Psoas muscle (tissue), 8 donors: ENCODE results near the gene AKR1C1. TPM values are rescaled to one million over a fixed set of nuclear protein-coding genes. Genes with fewer than 3 reads are reported as not detected.

Source experiments
- ATAC-seq, 4 donors: fragments of 200-7000 bp; cut with Tn5 transposase; one replicate each; pipeline ENCODE4 v1.9.1; 2020; ENCODE audit warnings: moderate library complexity in 3 of 4, mild to moderate bottlenecking in 2 of 4
- DNase-seq, 2 donors: peaks; one replicate each; pipeline ENCODE4 v3.0.0-alpha.2; 2020
- H3K27ac ChIP-seq: fragments of 200-600 bp; one replicate; pipeline ENCODE4 v1.8.0; 2022
- H3K27me3 ChIP-seq, 3 donors: fragments of 200-600 bp in 1 of 3; one replicate each; pipeline versions ENCODE4 v1.6.1 to v1.8.0; 2013 to 2022; ENCODE audit warnings: low read length in 2 of 3, mild to moderate bottlenecking in 2 of 3, moderate library complexity in 1 of 3; ENCODE audit not compliant: insufficient read depth in 3 of 3
- H3K36me3 ChIP-seq, 2 donors: fragments of 200-600 bp in 1 of 2; one replicate each; pipeline versions ENCODE4 v1.6.1 to v1.8.0; 2013 to 2022; ENCODE audit warnings: low read depth in 1 of 2, mild to moderate bottlenecking in 1 of 2, moderate library complexity in 1 of 2; ENCODE audit not compliant: insufficient read depth in 1 of 2
- H3K4me1 ChIP-seq: fragments of 200-600 bp; one replicate; pipeline ENCODE4 v1.8.0; 2022
- H3K4me3 ChIP-seq: fragments of 200-600 bp; one replicate; pipeline ENCODE4 v1.8.0; 2022; ENCODE audit warnings: mild to moderate bottlenecking
- H3K9me3 ChIP-seq: fragments of 200-600 bp; one replicate; pipeline ENCODE4 v1.8.0; 2022
- CTCF ChIP-seq: fragments of 200-600 bp; IDR thresholded peaks from one replicate; pipeline ENCODE4 v1.8.0; 2022; ENCODE audit warnings: antibody characterized with exemption
- WGBS, 3 donors: extraction: QIAGEN DNeasy Blood & Tissue Kit; methylation state at CpG; one replicate each; pipeline versions ENCODE4 v1.1.6 to v1.1.7; 2013; 5-methylcytosine and 5-hydroxymethylcytosine counted together
- intact Hi-C, 2 donors: fragments of 100-400 bp; cut with DNase I; formaldehyde crosslinking; loops; one replicate each; pipeline versions ENCODE4 v1.11.0 to v1.14.2; 2022
- polyA plus RNA-seq, 3 donors: library from polyadenylated mRNA; stranded (reverse); fragments of 200-250 nt; gene quantifications; one replicate each; pipeline ENCODE4 v1.2.3, GENCODE V29; 2013
- total RNA-seq, 4 donors: library from RNA; stranded (reverse); fragmentation: NEBNext Ultra II Directional in 2 of 4; extraction: Animal tissue kit (Norgen Biotek cat#: 25700) in 2 of 4; gene quantifications; one replicate each; pipeline versions ENCODE4 v1.2.1 to v1.2.4, GENCODE V29; 2021 to 2023
- donor health status: healthy with polysubstance abuse.
- donor health status: DM: no; HTN: no; CAD: no; lungs with moderate emphysema.
- donor health status: Bipolar disorder and iron deficiency.
- donor health status: healthy.
- donor health status: DM: yes; HTN: yes; CAD: no.
- donor health status: DM: no; HTN: no; CAD: no.
- donor health status: DM: no; HTN: no; CAD: no.
- donor health status: DM: yes; HTN: yes; CAD: no.

The AKR1C1 gene
- total and polyA plus RNA-seq, 7 donors: 36.5 to 1,974 (median 212) TPM

GRCh38 chr10:4978870-4979269 lies 15.7 kb downstream of the AKR1C1 start:
- no peaks in the 10 kb centered on the region for H3K9me3 ChIP-seq
- H3K4me1 ChIP-seq: no peaks in the 10 kb centered on the region
- no peak overlapping the region for H3K27ac ChIP-seq
- no peak for DNase-seq
- H3K36me3 ChIP-seq: peaks cover 0 to 49% of the 10 kb centered on the region in 2 donors
- no peaks in the 10 kb centered on the region for H3K27me3 ChIP-seq
- 93 to 97% (median 95%) methylated on average over 4 of the region's 4 CpGs for WGBS, 3 donors
- intact Hi-C loops: no loop called here
- no peak overlapping the region for H3K4me3 ChIP-seq
- no peak for TF ChIP-seq CTCF
- no peak for ATAC-seq

GRCh38 chr10:4980793-4981192 lies 17.6 kb downstream of the AKR1C1 start:
- Histone ChIP-seq H3K9me3 (no peaks in the 10 kb centered on the region), H3K27me3 (no peaks in the 10 kb centered on the region), H3K4me1 (no peaks in the 10 kb centered on the region), H3K36me3 (peaks cover 0 to 33% of the 10 kb centered on the region in 2 donors), H3K4me3 (no peak overlapping the region), H3K27ac (no peak overlapping the region)
- intact Hi-C loops: loop anchor here (1.0 to 10.0 kb wide), 3 partner anchors 114 to 136 kb away; partner anchors contain the start of gene AKR1C3 (in 1 of the 2)
- TF ChIP-seq CTCF: no peak
- DNase-seq (no peak), ATAC-seq (no peak)
- WGBS, 3 donors: 93 to 96% (median 93%) methylated on average over 2 of the region's 2 CpGs

- intact Hi-C loops: loop anchor here (1.0 to 10.0 kb wide), 3 partner anchors 113 to 137 kb away; partner anchors contain the start of gene AKR1C3 (in 1 of the 2)
- no peaks in the 10 kb centered on the region for H3K27me3 ChIP-seq
- peak; percentile 41 for TF ChIP-seq CTCF
- H3K4me1 ChIP-seq: no peaks in the 10 kb centered on the region
- H3K4me3 ChIP-seq: no peak overlapping the region
- peaks cover 0 to 24% of the 10 kb centered on the region in 2 donors for H3K36me3 ChIP-seq
- DNase-seq (no peak), ATAC-seq (peak in 3 of 4 donors; percentile 24 to 66 (median 51))
- no peaks in the 10 kb centered on the region for H3K9me3 ChIP-seq
- WGBS, 3 donors: 60 to 66% (median 61%) methylated on average over 14 of the region's 14 CpGs
- H3K27ac ChIP-seq: peak overlapping the region; percentile 9
These were observed 18.7 kb downstream of the AKR1C1 start for GRCh38 chr10:4981722-4982471.

GRCh38 chr10:4982764-4983226 lies 19.6 kb downstream of the AKR1C1 start:
- no peak for TF ChIP-seq CTCF
- peaks cover 0 to 15% of the 10 kb centered on the region in 2 donors for H3K36me3 ChIP-seq
- no peak overlapping the region for H3K4me3 ChIP-seq
- H3K27ac ChIP-seq: no peak overlapping the region
- no peaks in the 10 kb centered on the region for H3K4me1 ChIP-seq
- DNase-seq (no peak), ATAC-seq (peak in 3 of 4 donors; percentile 42 to 44 (median 43))
- H3K9me3 ChIP-seq: no peaks in the 10 kb centered on the region
- no peaks in the 10 kb centered on the region for H3K27me3 ChIP-seq
- intact Hi-C loops: loop anchor here in 1 of 2 donors (10.0 kb wide), 2 partner anchors 112 to 138 kb away; partner anchors contain the start of gene AKR1C3
- 86 to 87% (median 86%) methylated on average over 9 of the region's 9 CpGs for WGBS, 3 donors
